GM18498 (cell line): ENCODE results near the gene TTBK1.

ENCODE experiments used
- ATAC-seq: cut with Tn5 transposase; IDR thresholded peaks from one replicate; pipeline ENCODE4 v1.9.1; 2021; ENCODE audit warnings: mild to moderate bottlenecking, moderate library complexity; ENCODE audit not compliant: unreplicated experiment

TTBK1 gene

GRCh38 chr6:43242908-43243663, at the start of gene TTBK1:
Gene TTBK1 (plus strand): TSS chr6:43243481. CDS start chr6:43246661, 3,180 bp downstream.
- no peak for ATAC-seq

- ATAC-seq = no peak
Measured at GRCh38 chr6:43193929-43194328, 49.4 kb upstream of the TTBK1 start.

GRCh38 chr6:43196337-43196736, 46.9 kb upstream of the TTBK1 start:
- ATAC-seq = no peak

GRCh38 chr6:43199912-43200311, 43.4 kb upstream of the TTBK1 start:
- no peak for ATAC-seq

- ATAC-seq = no peak
Measured at GRCh38 chr6:43200541-43200940, 42.7 kb upstream of the TTBK1 start.

- no peak for ATAC-seq
Measured at GRCh38 chr6:43202451-43202850, 40.8 kb upstream of the TTBK1 start.

- ATAC-seq = no peak
Measured at GRCh38 chr6:43203029-43203717, 40.1 kb upstream of the TTBK1 start.

- no peak for ATAC-seq
Measured at GRCh38 chr6:43203718-43204095, 39.6 kb upstream of the TTBK1 start.

- no peak for ATAC-seq
Measured at GRCh38 chr6:43204271-43205105, 38.8 kb upstream of the TTBK1 start.

- no peak for ATAC-seq
Measured at GRCh38 chr6:43205849-43206248, 37.4 kb upstream of the TTBK1 start.

- ATAC-seq = no peak
Measured at GRCh38 chr6:43207286-43207685, 36.0 kb upstream of the TTBK1 start.

- no peak for ATAC-seq
Measured at GRCh38 chr6:43211955-43212354, 31.3 kb upstream of the TTBK1 start.

GRCh38 chr6:43213431-43213830, 29.9 kb upstream of the TTBK1 start:
- ATAC-seq = no peak

GRCh38 chr6:43215066-43215465, 28.2 kb upstream of the TTBK1 start:
- no peak for ATAC-seq

- no peak for ATAC-seq
Measured at GRCh38 chr6:43216200-43216599, 27.1 kb upstream of the TTBK1 start.

- no peak for ATAC-seq
Measured at GRCh38 chr6:43217351-43217750, 25.9 kb upstream of the TTBK1 start.

- no peak for ATAC-seq
Measured at GRCh38 chr6:43219119-43219518, 24.2 kb upstream of the TTBK1 start.

GRCh38 chr6:43219814-43220213, 23.5 kb upstream of the TTBK1 start:
- no peak for ATAC-seq

- ATAC-seq = no peak
Measured at GRCh38 chr6:43220439-43220951, 22.8 kb upstream of the TTBK1 start.

- no peak for ATAC-seq
Measured at GRCh38 chr6:43221046-43221972, 22.0 kb upstream of the TTBK1 start.
